ENCODE measurements around the gene AGMAT. TPM values are rescaled to one million over a fixed set of nuclear protein-coding genes. Genes with fewer than 3 reads are reported as not detected.
A peak's percentile ranks its signal among the peaks of the same experiment; 100 is the strongest.

The AGMAT gene
- total and polyA plus RNA-seq, 9 of the 15 experiments (the other 6 are each of a cell fraction or from before 2014, with no cell fraction given): not detected

DNA sequence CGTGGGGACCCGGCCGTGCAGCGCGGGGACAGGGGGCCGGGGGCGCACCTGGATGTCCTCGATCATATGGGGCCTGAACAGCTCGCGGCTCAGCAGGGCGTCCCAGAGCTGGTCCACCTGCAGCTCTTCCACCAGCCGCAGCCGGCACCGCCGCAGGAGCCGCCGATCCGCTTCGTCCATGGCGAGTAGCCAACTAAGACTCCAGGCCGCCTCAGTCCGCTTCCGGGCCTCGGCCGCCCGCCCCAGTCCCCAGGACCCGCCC is 60.9 kb downstream of the AGMAT start, which contains the start of gene CASP9 (continued):
- TF ChIP-seq, protein P1, sequence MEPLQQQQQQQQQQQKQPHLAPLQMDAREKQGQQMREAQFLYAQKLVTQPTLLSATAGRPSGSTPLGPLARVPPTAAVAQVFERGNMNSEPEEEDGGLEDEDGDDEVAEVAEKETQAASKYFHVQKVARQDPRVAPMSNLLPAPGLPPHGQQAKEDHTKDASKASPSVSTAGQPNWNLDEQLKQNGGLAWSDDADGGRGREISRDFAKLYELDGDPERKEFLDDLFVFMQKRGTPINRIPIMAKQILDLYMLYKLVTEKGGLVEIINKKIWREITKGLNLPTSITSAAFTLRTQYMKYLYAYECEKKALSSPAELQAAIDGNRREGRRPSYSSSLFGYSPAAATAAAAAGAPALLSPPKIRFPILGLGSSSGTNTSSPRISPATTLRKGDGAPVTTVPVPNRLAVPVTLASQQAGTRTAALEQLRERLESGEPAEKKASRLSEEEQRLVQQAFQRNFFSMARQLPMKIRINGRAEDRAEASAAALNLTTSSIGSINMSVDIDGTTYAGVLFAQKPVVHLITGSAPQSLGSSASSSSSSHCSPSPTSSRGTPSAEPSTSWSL (CRISPR knock-in tag; IDR thresholded peaks at IDR 0.05; ENCODE audit: borderline replicate concordance): no peak
- TF ChIP-seq, protein P2, sequence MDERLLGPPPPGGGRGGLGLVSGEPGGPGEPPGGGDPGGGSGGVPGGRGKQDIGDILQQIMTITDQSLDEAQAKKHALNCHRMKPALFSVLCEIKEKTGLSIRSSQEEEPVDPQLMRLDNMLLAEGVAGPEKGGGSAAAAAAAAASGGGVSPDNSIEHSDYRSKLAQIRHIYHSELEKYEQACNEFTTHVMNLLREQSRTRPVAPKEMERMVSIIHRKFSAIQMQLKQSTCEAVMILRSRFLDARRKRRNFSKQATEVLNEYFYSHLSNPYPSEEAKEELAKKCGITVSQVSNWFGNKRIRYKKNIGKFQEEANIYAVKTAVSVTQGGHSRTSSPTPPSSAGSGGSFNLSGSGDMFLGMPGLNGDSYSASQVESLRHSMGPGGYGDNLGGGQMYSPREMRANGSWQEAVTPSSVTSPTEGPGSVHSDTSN (CRISPR knock-in tag; IDR thresholded peaks at IDR 0.05; ENCODE audit: low read depth): no peak
- TF ChIP-seq, protein P2 (tag; conservative IDR thresholded peaks at IDR 0.05; ENCODE audit: low read depth): no peak

DNA sequence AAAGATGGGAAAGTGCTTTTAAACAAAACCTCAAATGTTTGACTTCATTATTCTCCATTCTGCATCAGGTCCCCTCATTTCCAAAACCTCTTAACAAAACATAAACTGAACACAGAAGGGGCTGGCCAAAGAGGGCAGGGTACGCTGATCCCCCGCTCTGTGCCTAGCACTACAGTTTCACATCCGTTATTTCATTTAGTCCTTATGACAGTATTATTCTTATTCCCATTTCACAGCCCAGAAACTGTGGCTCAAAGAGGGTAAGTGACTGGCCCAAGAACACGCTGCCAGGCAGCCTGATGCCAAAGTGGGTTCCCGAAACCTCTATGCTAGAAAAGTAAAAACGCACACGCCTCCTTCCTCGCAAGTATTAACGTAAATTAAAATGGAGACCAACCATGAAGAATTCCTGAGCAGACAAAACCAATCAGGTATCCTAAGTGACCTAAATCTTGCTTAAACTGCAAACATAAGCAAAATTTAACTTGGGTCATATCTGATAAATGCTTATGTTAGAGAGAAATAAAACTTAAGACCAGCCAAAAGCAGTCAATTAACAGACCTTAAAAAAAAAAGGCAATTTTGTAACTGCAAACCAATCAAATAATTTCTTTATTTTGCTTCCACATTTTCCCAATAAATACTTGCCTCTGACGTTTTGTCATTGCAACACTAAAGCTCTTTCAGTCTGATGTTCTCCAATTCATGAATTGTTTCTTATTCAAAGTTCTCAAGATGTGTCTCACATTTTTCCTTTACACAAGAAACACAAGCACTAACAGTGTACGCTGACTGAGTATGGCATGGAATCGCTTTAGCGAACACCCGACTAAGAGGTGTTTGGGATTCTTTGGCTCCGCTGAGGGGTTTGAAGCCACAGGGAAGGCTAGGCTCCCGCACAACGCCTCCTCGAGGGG is 61.5 kb downstream of the AGMAT start:
- POLR2A ChIA-PET: interaction anchor here (0.6 to 1.2 kb wide), 4 partner anchors 8 to 1902 kb away, joined by 3 to 4 read pairs (median 4); no protein-coding TSS in a partner anchor
- H3K4me3 ChIP-seq: peak overlapping the region; percentile 83
- ATAC-seq (no peak), DNase-seq (ENCODE audit: extremely low read depth in 1 of 4, low spot score in 3 of 4) (peak in 1 of 4 experiments; percentile 27), FAIRE-seq (no peak)
- no peaks in the 10 kb centered on the region for H3K9me1 ChIP-seq (ENCODE audit: control insufficient read depth, insufficient read depth, low read length)
- CTCF ChIA-PET (ENCODE audit: low intra/inter-chr PET ratio): interaction anchor here (0.6 kb wide), 1 partner anchor 116 kb away, joined by 3 read pairs; no protein-coding TSS in a partner anchor
- TSS peak; percentile 77 for BruUV-seq (replicated peaks)
- H4K20me1 ChIP-seq (replicated peaks; ENCODE audit: control insufficient read depth, insufficient read depth, low read length): no peaks in the 10 kb centered on the region
- H3K9me3 ChIP-seq (replicated peaks; ENCODE audit: control insufficient read depth, insufficient read depth, low read depth, low read length): no peaks in the 10 kb centered on the region
- H3K27me3 ChIP-seq (ENCODE audit: control insufficient read depth in 2 of 2, insufficient read depth in 2 of 2, low read length in 2 of 2): no peaks in the 10 kb centered on the region
- in situ Hi-C loops (cut with MboI): no loop called here
- peak overlapping the region; percentile 93 for H3K4me2 ChIP-seq (ENCODE audit: insufficient read depth, low read length)
- peaks cover 46% of the 10 kb centered on the region for H3K79me2 ChIP-seq (ENCODE audit: control insufficient read depth, insufficient read depth, low read length)
- peak overlapping the region; percentile 91 to 92 for H3K9ac ChIP-seq (ENCODE audit: insufficient read depth in 1 of 2, low read depth in 2 of 2, low read length in 2 of 2)
- peak overlapping the region; percentile 88 for H3K27ac ChIP-seq (ENCODE audit: extremely low read depth, low read depth, low read length)
- peaks cover 15 to 36% of the 10 kb centered on the region in 2 experiments for H3K4me1 ChIP-seq (replicated peaks in 1 of 2; ENCODE audit: control insufficient read depth in 2 of 2, insufficient read depth in 2 of 2, low read length in 2 of 2)
- WGBS (ENCODE audit: insufficient coverage, low coverage, missing lambda C conversion rate): 19% methylated on average over 18 of the region's 18 CpGs
- peak overlapping the region; percentile 93 for H2AFZ ChIP-seq (ENCODE audit: low read depth, low read length)
- intact Hi-C loops (cut with micrococcal nuclease): loop anchor here (10.0 kb wide), 1 partner anchor 311 kb away; no protein-coding TSS in a partner anchor
- H3K36me3 ChIP-seq (ENCODE audit: control insufficient read depth, insufficient read depth, low read length): peaks cover 7% of the 10 kb centered on the region; the same call in 2 of the 3 replicates
- TF ChIP-seq SMARCE1 (IDR thresholded peaks at IDR 0.05) (peak; percentile 28; the same call in 1 of the 2 replicates), MAFG (tag; conservative IDR thresholded peaks at IDR 0.05) (peak; percentile 83), NBN (IDR thresholded peaks at IDR 0.05; ENCODE audit: low read depth) (peak; percentile 46; the same call in 1 of the 2 replicates), NCOR1 (IDR thresholded peaks at IDR 0.05) (0 out of 2 replicates have a peak, but pooled peaks have one; percentile 5), PHF20 (IDR thresholded peaks at IDR 0.05; ENCODE audit: partially characterized antibody) (no peak)
- TF ChIP-seq, protein P3, sequence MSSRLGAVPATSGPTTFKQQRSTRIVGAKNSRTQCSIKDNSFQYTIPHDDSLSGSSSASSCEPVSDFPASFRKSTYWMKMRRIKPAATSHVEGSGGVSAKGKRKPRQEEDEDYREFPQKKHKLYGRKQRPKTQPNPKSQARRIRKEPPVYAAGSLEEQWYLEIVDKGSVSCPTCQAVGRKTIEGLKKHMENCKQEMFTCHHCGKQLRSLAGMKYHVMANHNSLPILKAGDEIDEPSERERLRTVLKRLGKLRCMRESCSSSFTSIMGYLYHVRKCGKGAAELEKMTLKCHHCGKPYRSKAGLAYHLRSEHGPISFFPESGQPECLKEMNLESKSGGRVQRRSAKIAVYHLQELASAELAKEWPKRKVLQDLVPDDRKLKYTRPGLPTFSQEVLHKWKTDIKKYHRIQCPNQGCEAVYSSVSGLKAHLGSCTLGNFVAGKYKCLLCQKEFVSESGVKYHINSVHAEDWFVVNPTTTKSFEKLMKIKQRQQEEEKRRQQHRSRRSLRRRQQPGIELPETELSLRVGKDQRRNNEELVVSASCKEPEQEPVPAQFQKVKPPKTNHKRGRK (tag; IDR thresholded peaks at IDR 0.05): 0 out of 2 replicates have a peak, but pooled peaks have one; percentile 37
- TF ChIP-seq, protein P4, sequence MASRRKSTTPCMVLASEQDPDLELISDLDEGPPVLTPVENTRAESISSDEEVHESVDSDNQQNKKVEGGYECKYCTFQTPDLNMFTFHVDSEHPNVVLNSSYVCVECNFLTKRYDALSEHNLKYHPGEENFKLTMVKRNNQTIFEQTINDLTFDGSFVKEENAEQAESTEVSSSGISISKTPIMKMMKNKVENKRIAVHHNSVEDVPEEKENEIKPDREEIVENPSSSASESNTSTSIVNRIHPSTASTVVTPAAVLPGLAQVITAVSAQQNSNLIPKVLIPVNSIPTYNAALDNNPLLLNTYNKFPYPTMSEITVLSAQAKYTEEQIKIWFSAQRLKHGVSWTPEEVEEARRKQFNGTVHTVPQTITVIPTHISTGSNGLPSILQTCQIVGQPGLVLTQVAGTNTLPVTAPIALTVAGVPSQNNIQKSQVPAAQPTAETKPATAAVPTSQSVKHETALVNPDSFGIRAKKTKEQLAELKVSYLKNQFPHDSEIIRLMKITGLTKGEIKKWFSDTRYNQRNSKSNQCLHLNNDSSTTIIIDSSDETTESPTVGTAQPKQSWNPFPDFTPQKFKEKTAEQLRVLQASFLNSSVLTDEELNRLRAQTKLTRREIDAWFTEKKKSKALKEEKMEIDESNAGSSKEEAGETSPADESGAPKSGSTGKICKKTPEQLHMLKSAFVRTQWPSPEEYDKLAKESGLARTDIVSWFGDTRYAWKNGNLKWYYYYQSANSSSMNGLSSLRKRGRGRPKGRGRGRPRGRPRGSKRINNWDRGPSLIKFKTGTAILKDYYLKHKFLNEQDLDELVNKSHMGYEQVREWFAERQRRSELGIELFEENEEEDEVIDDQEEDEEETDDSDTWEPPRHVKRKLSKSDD (conservative IDR thresholded peaks at IDR 0.05; ENCODE audit: low read length): no peak

All from K562 (cell line).